ENCODE results near the gene HTR4.
"Not testable (repeated sequence)": the region's sequence is repeated elsewhere in the genome, so short reads cannot be mapped to it uniquely, and the experiment has no call there.

HTR4 gene, protein sequence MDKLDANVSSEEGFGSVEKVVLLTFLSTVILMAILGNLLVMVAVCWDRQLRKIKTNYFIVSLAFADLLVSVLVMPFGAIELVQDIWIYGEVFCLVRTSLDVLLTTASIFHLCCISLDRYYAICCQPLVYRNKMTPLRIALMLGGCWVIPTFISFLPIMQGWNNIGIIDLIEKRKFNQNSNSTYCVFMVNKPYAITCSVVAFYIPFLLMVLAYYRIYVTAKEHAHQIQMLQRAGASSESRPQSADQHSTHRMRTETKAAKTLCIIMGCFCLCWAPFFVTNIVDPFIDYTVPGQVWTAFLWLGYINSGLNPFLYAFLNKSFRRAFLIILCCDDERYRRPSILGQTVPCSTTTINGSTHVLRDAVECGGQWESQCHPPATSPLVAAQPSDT

DNA sequence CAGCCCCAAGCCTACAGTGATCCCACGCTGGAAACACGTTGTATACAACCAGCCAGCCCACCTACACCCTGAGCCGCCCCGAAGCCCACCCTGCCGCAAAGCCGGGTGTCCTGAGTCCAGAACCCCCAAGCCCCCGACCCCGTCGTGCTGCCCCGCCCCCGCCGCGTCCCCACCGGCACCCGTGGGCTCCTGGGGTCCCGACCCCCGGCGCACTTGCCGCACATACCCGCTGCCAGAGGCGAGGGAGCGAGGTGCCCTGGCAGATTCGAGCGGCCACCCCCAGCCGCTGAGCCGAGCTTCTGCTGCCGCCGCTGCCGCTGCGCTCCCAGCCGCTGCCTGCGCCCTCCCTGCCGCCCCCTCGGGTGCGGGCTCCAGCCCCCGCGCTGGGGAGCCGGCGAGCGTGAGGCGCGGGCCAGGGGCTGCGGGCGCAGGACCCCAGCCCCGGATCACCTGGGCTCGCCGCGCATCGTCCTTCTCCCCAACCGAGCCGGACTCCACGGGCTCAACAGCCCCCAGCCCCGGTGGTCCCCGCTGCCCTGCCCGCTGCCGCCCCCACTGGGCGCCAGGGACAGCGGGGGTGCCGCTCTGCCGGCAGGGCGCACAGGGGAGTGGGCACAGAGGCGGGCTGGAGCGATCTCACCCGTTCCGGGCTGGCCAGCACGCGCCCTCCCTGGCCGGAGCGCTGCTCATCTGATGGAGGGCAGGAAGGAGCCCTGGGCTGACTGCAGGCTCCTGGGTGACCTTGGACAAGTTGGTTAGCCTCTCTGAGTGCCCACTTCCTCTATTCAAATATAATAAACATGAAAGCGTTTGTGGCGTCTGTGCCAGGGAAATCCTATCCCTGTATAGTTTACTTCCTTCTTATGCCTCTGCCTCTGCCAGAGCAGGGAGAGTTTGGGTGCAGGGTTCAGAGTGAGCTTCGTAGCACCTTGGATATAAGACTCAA lies at the start of gene HTR4:
Gene HTR4 (minus strand): TSS at position 692 of the 946 bp plus-strand sequence. CDS start 17,513 bp downstream, outside the sequence.
- no peak for DNase-seq

DNA sequence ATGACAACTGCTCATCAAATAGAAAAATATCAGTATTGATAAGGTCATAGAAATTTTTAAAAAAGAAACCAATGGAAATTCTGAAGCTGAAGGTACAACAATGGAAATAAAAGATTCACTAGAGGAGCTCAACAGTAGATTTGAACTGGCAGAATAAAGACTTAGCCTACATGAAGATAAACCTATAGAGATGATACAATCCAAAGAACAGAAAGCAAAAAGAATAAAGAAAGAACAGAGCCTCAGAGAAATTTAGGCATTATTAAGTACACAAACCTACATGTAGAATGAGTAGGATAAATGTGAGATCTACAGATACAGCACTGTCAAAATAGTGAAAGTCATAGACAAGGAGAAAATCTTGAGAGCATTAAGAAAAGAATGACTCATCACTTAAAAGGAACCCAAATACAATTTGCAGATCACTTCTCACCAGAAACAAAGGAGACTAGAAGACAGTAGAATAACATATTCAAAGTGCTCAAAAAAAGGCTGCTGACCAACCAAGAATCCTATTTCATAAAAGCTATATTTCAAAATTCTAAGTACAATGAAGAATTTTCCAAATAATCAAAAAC lies 47.8 kb upstream of the HTR4 start:
- no peak for DNase-seq

DNA sequence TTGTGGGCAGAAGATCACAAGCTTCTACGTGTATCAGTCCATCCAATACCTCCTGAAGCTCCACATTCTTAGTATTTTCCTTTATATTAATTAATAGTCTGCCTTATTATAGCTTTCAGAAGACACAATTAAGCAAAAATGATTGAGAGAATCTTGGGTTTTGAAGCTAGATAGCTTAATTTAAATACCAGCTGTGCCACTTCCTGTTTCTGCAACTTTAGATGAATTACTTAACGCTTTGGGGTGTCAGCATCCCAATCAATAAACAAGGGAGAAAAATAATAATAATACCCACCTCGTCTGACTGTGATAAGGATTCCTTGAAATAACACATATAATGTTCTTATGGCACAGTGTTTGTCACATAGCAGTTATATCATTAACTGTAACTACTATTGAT lies 44.7 kb upstream of the HTR4 start:
- DNase-seq, result no peak

DNA sequence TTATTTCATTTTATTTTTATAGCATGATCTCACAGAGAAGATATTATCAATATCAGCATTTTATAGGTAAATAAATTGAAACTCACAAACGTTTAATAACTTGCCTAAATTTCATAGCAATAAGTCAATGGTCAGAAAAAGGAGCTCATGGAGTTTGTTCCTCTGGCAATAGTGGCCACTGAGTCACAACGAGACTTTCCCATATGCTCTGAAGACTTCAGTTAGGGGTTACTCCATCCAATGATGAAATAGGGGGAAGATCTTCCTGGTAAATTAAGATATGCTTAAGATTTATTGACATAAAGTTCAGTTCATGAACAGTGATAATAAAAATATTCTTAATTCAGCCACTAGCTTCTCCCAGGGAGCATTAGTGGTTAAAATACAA lies 43.5 kb upstream of the HTR4 start:
- no peak for DNase-seq

DNA sequence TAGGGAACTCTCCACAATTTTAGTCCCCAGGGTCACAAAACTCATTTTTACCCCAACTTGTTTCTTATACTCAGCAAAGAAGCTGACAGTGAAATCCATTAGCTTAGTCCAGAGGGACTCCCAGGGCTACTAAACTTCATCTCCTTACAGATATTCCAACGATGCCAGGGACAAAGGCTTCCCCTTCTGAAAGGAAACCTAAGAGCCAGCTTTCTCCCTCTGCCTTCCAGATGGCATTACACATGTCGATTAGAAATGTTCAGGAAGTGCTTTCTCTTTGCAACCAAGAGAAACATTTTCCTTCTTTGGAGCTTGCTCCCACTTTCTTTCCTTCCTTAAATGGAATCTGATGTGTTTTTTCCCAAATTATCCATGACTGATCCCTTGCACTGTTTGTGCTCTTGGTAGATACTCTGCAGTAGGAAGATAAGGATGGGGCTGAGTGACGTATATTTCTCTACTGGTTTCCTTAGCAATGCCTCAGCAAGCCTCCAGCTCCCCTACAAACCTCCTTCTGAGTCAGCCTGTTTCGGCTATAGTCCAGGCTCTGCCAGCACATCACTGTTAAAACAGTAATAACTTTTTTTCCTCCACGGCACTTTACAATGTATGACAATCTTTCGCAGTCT lies 43.0 kb upstream of the HTR4 start:
- DNase-seq, result no peak

DNA sequence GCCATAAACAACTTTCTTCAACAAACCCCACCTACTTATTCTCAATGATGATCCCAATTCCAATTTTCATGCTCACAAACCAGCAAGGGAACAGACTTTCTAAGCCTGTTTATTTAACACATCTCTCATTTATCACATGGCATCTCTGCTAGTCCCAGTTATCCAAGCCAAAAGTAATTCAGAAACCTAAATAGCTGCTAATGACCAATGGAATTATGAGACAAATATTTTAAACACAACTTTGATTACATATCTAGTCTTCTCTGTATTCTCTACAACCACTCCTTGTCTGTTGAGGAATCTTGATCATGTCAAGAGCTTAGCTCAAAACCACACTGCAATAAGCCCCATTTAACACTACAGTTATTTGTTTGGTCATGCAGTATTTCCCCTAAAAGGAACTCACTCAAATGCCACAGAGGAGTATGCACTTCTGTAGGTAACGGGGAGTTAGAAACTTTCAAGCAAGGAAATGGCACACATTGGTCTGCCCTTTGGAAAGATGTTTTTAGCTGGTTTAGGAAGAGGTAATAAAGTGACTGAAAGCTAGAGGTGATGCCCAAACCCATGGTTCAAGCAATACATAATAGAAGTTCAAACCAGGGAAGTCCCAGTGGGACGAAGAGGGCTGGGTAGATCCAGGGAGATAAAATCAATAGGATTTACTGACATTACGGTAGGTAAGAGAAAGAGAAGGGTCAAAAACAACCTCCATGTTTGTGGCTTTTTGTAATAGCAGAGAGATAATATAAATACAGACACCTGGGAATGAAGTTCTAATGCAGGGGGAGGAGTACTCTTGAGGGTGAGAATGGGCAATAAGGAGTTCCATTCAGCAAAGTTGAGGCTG lies 42.1 kb upstream of the HTR4 start:
- no peak for DNase-seq

DNA sequence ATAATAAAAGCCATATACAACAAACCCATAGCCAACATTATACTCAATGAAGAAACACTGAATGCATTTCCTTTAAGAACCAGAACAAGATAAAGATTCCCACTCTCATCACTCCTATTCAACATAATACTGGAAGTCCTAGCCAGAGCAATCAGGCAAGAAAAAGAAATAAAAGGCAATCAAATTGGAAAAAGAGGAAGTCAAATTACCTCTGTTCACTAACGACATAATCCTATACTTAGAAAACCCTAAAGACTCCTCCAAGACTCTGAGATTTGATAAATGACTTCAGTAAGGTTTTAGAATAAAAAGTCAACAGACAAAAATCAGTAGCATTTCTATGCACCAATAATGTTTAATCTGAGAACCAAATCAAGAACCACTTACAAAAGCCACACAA lies 36.6 kb upstream of the HTR4 start:
- no peak for DNase-seq

DNA sequence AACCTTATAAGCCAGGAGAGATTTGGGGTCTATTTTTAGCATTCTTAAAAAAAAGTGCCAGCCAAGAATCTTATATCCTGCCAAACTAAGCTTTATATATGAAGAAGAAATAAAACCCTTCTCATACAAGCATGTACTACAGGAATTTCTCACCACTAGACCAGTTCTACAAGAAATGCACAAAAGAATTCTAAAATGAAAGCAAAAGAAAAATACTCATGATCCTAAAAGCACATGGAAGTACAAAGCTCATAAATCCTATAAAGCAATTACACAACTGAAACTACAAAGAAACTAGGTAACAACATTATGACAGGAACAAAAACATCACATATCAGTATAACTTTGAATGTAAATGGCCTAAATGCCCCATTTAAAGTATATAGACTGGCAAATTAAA lies 34.5 kb upstream of the HTR4 start:
- DNase-seq, result no peak

DNA sequence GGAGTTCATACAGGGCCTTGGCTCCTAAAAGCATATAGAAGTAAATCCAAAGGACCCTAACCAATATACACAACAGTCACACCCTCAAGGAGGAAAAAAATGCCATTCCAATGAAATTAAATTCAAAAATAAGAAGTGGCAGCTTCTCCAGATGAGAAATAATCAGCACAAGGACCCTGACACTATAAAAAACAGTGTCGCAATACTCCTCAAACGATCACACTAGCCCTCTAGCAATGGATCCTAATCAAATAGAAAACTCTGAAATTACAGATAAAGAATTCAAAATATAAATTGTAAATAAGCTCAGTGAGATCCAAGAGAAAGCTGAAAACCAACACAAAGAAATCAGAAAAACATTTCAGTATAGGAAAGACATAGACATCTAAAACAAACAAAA lies 33.5 kb upstream of the HTR4 start:
- DNase-seq, result no peak

DNA sequence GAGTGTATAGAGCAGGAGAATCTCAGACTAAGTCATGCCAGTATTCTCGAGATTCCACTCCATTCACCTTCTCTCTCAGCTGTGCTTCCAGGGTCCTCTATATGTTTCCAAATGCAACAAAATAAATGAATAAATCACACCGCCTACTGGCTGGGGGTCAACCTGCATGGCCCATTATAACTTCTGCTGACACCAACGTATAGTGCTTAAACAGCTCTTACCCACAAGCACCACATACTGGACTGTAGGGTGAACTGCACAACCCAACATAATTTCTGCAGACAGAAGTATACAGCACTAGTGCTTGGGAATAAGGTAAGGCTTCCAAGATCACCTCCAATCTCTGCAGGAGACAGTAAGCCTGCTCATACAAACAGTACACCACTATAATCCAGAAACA lies 33.1 kb upstream of the HTR4 start:
- no peak for DNase-seq

DNA sequence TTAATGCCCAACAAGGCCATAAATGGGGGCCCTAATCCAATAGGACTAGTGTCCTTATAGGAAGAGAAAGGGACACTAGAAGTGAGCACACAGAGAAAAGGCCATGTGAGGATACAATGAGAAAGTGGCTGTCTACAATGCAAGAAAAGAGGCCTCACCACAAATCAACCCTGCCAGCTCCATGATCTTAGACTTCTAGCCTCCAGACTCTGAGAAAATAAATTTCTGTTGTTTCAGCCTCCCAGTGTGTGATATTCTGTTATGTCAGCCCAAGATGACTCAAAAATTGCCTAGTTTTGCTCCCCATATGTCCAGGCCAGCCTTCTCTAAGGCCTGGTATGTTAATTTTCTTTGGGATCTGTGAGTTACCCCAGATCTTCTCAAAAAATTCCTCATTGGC lies 32.3 kb upstream of the HTR4 start:
- no peak for DNase-seq

DNA sequence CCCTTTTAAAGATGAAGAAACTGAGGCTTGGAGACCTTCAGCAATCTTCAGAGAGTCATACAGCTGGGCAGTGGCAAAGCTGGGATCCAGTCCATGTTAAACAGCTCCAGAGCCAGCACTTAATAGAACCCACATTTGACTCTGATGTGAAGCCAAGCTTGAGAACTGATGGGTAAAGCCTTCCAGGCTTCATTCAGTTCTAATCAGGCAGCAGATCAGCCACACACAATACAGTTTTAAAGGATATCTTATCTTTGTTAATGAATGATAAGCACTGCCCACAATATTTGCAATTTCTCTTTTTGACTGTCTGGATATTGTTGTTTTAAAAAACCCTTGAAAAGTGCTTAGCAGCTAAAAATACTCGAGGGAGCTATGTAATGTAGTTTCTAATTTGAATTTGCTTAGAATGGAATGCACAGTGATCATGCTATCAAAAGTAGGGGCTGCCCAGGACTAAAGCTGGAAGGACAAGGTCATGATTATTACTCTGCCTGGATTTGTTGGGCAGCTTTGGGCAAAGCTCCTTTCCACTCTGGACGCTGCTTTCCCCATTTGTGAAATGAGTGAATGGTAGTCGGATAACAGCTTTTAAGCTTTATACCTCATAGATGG lies 31.3 kb upstream of the HTR4 start:
- DNase-seq, result no peak

DNA sequence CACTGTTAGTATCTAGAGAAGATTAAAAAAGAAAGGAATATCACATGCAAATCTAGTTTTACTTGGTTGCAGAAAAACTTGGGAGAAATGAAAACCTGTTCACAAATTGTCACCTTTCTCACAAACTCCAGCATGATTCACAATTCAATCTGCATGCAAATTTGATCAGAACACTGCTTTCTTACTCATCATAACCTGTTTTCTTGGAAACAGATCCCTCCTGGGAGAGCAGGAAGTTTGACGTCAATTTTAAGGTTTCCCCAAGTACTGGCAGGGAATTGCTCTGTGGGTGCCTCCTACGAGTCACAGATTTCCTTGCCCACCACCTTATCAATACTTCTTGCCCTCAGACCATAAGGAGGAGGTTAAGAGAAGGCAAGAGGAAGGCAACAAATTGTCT lies 30.2 kb upstream of the HTR4 start:
- no peak for DNase-seq

DNA sequence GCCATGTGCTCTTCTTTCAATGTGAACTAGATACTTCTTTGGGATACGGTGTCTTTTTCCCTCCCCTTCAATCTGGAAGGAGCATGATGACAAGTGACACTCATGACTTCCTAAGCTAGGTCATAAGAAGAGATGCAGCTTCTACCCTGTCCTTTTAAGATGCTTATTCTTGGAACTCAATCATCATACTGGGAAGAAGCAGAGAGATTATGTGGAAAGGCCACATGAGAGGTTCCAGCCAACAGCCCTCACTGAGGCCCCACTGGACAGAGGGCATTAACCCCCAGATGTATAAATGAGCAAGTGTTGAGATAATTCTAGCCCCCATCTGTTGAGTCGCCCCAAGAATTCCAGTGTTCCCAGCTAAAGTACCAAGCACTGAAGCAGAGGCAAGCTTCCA lies 29.3 kb upstream of the HTR4 start:
- no peak for DNase-seq

DNA sequence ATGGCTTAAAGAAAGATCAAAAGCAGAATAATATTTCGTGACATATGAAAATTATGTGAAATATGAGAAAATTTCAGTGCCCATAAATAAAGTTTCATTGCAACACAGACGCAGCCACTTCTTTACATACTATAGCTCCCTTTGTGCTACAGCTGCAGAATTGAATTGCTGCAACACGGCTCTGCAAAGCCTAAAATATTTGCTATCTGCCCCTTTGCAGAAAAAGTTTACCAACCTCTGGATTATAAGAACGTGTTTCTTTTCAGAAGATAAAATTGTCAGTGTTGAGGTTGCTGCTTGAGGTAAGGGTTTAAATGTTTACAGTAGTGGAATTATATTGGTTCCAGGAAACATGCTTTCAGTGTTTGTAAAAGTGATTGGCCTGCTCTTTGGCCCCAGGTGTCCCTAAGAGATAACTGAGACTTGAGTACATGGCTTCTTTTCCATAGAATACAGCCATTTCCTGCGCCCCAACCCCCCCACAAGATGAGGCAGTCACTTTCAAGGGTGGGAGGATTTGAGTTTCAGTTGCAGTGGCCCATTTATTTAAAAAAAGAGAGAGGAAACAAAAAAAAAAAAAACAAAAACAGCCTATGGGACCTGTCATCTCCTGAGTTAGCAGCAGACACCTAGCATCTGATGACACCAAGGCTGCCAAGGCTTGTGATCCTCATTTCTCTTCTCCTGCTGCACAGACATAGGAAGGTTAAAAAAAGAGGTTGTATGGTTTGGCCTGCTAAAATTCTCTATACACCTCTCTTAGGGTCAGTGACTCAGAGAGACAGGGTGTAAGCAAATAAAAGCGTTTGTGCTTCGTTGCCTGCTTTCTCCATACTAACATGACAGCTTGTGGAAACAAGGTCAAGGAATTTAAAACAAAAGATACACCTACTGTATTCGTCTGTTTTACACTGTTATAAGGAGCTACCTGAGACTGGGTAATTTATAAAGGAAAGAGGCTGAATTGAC lies 28.0 kb upstream of the HTR4 start:
- no peak for DNase-seq

DNA sequence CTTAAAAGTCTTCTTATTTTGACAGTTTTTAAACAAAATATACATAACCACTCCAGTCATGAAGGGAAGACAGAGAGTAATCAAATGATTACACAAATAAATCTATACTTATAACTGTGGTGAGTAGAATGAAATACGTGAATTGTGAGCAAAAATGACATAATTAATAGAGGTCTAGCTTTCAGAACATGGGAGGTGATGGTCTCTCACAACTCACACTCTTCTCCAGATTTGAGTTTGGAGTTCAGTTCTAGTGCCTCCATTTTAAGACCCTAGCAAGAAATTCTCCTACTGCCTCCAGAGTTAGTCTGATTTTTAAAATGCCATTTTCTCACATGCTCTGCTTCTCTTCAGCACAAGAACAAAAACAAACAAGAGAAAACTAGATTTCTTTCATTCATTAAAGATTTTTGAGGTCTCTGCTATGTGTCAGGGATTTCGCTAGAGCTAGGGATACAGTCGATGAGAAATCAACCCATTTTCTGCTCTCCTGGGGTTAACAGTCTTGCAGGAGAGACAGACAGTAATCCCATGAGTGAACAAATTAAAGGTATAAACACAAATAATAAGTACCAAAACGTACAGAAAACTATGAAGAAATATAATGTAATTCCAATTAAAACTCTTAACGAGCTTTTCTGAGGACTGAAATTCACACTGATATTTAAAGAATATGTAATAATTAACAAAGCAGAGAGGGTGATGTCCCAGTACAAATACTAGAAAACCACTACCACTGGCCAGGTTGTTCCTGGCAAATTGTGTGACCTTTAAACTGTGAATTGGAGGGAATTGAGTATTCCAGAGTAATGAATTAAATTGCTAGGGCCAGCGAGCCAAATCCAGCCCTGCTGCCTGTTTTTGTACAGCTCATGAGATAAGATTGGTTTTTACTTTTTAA lies 27.1 kb upstream of the HTR4 start:
- no peak for DNase-seq

DNA sequence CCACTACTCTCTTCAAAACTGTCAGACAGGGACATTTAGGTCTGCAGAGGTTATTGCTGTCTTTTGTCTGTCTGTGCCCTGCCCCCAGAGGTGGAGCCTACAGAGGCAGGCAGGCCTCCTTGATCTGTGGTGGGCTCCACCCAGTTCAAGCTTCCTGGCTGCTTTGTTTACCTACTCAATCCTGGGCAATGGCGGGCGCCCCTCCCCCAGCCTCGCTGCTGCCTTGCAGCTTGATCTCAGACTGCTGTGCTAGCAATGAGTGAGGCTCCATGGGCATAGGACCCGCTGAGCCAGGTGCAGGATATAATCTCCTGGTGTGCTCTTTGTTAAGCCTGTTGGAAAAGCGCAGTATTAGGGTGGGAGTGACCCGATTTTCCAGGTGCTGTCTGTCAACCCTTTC lies 19.4 kb upstream of the HTR4 start:
- DNase-seq, result not testable (repeated sequence)

DNA sequence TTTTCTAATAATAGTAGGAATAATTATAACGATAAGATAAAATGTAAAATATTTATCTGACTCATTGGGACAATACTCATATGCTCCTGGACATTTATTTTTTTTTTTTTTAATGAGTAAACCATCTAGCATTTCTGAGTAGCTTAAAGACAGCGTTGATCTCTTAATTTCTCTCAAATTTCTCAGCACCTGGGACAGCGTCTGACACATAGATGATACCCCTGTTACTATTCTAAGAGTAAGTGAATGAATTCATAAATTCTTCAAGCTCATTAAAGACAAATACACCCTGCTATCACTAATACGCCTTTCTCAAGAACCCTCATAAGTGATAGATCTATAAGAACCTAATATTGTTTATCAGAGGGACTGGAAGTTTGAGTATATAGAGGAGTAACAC lies 12.0 kb upstream of the HTR4 start:
- DNase-seq, result no peak

DNA sequence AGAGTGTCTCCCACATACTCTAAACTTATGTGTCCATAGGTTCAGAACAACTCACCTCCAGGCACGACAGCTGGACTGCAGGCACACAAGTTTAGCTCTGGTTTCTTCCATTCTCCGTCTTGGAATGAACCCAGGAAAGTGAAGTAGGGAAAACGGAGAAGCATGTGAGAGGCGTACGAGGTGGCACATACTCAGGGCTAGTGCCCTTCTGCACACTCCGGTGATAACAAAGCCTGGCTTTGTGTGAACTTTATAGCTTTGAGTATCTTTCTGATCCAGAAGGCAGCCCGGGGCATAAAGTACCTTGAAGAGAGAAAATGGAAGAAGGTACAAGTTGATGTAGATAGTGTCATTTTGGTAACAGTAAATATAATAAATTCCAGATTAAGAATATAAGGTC lies 11.1 kb upstream of the HTR4 start:
- no peak for DNase-seq

DNA sequence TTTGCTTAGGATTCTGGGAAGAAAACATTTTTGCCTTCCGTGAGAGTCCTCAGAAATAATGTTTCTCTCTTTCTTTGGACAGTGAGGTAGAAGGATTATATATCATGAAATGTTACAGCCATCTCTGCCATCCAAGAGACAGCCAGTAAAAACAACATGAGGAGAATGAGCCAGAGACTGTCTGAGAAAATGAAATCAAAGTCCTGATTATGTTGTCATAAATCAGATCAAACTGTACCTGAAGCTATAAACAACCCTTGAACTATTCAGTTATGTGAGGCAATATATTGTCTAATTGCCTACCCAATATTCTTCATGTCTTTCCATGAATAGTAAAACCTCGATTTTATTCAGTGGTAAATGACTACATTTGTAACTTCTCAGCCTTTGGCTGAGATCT lies 9.2 kb upstream of the HTR4 start:
- DNase-seq, result no peak

All from NCI-H774 (cell line).